K562 (cell line): Measurements from ENCODE around the gene RFNG. TPM values are rescaled to one million over a fixed set of nuclear protein-coding genes. Genes with fewer than 3 reads are reported as not detected.

Experiments
- BDP1 ChIP-seq: IDR thresholded peaks from 3 replicates; pipeline ENCODE4 v1.6.1; 2011; ENCODE audit not compliant: insufficient read length, insufficient read depth
- CBX3 ChIP-seq, 2 experiments: IDR thresholded peaks; 1 replicate in 1 of 2; 2 replicates in 1 of 2; pipeline ENCODE4 v1.6.1; 2012; ENCODE audit warnings: inconsistent platforms in 2 of 2, low read length in 2 of 2, borderline replicate concordance in 1 of 2, control low read depth in 1 of 2
- COPS2 ChIP-seq: fragments of 450-650 bp; conservative IDR thresholded peaks from 2 replicates; pipeline ENCODE4 v1.6.1; 2016; ENCODE audit warnings: mild to moderate bottlenecking, moderate library complexity
- CTBP1 ChIP-seq: fragments of 450-650 bp; IDR thresholded peaks from 2 replicates; pipeline ENCODE4 v1.6.1; 2016; ENCODE audit warnings: borderline replicate concordance
- MECOM ChIP-seq: fragments of 250-450 bp; sonication (Bioruptor Pico); IDR thresholded peaks from 2 replicates; pipeline ENCODE4 v1.8.0; 2022; ENCODE audit warnings: inconsistent platforms
- NONO ChIP-seq, 2 experiments: fragments of 200-400 bp in 1 of 2; fragments of 450-650 bp in 1 of 2; formaldehyde crosslinking in 1 of 2; IDR thresholded peaks; 2 replicates each; pipeline ENCODE4 v1.6.1; 2017; ENCODE audit warnings: low read depth in 2 of 2, mild to moderate bottlenecking in 2 of 2, moderate library complexity in 2 of 2, low read length in 1 of 2
- POLR2G ChIP-seq: fragments of 200-400 bp; formaldehyde crosslinking; IDR thresholded peaks from 2 replicates; pipeline ENCODE4 v1.6.1; 2017; ENCODE audit warnings: low read depth, mild to moderate bottlenecking, antibody characterized with exemption, low read length, moderate library complexity
- PYGO2 ChIP-seq: fragments of 450-650 bp; IDR thresholded peaks from 2 replicates; pipeline ENCODE4 v1.6.1; 2016; ENCODE audit warnings: mild to moderate bottlenecking, missing genetic modification characterization, moderate library complexity, missing compliant biosample characterization
- RBM15 ChIP-seq: fragments of 200-400 bp; formaldehyde crosslinking; IDR thresholded peaks from 2 replicates; pipeline ENCODE4 v1.6.1; 2018; ENCODE audit warnings: mild to moderate bottlenecking, low read length, moderate library complexity; ENCODE audit not compliant: insufficient read depth
- RBM34 ChIP-seq: fragments of 200-400 bp; formaldehyde crosslinking; IDR thresholded peaks from 2 replicates; pipeline ENCODE4 v1.6.1; 2018; ENCODE audit warnings: low read length, borderline replicate concordance; ENCODE audit not compliant: insufficient read depth
- SMAD1 ChIP-seq: fragments of 150-350 bp; IDR thresholded peaks from 2 replicates; pipeline ENCODE4 v1.6.1; 2014; ENCODE audit warnings: low read length, low read depth; ENCODE audit not compliant: partially characterized antibody
- SP1 ChIP-seq: sonication (generic); formaldehyde crosslinking; IDR thresholded peaks from 2 replicates; pipeline ENCODE4 v1.8.1; 2022; ENCODE audit warnings: mild to moderate bottlenecking, missing genetic modification reagents
- ZBTB7A ChIP-seq: IDR thresholded peaks from 2 replicates; pipeline ENCODE4 v1.6.1; 2011; ENCODE audit warnings: low read depth, mild to moderate bottlenecking, low read length, moderate library complexity, borderline replicate concordance; ENCODE audit not compliant: control insufficient read depth
- ZNF75A ChIP-seq: fragments of 450-650 bp; formaldehyde crosslinking; IDR thresholded peaks from 2 replicates; pipeline ENCODE4 v1.4.0; 2020; ENCODE audit warnings: mild to moderate bottlenecking
- polyA plus RNA-seq, 8 experiments: library from polyadenylated mRNA; depleted of rRNA in 4 of 8; stranded (reverse) in 5 of 8; unstranded in 3 of 8; fragments of >200 nt; fragmentation: Nextera tagmentation in 2 of 8; fragmentation: Illumina TruSeq in 1 of 8; extraction: Ambion mirVana in 2 of 8; extraction: Trizol in 1 of 8; gene quantifications; 2 replicates each; pipeline versions ENCODE4 v1.2.1 to v1.2.3, GENCODE V29; 2011 to 2014; ENCODE audit warnings: inconsistent platforms in 1 of 8, missing spikeins in 1 of 8
- total RNA-seq, 7 experiments: library from RNA; depleted of rRNA in 6 of 7; stranded (reverse); fragments of >200 nt in 6 of 7; fragmentation: Illumina TruSeq in 2 of 7; extraction: Trizol in 2 of 7; gene quantifications; 2 replicates each; pipeline versions ENCODE4 v1.2.1 to v1.2.3, GENCODE V29; 2011 to 2021; ENCODE audit warnings: low replicate concordance in 1 of 7
- TF ChIP-seq, protein P1 (sequence below): fragments of 250-450 bp; sonication (Bioruptor Pico); IDR thresholded peaks from 2 replicates; pipeline ENCODE4 v1.8.0; 2021; ENCODE audit warnings: moderate library complexity, mild to moderate bottlenecking, inconsistent platforms
- TF ChIP-seq, protein P2 (sequence below): sonication (generic); formaldehyde crosslinking; IDR thresholded peaks from 2 replicates; pipeline ENCODE4 v1.8.0; 2022; ENCODE audit warnings: missing genetic modification reagents, mild to moderate bottlenecking, borderline replicate concordance
- TF ChIP-seq, protein P3 (sequence below): fragments of 250-450 bp; sonication (Bioruptor Pico); IDR thresholded peaks from 2 replicates; pipeline ENCODE4 v1.4.0; 2020; ENCODE audit warnings: mild to moderate bottlenecking, moderate library complexity, borderline replicate concordance
- TF ChIP-seq, protein P4 (sequence below), 3 experiments: IDR thresholded peaks in 2 of 3; conservative IDR thresholded peaks in 1 of 3; 2 replicates each; pipeline ENCODE4 v1.5.1; 2011 to 2012; ENCODE audit warnings: low read length in 3 of 3, mild to moderate bottlenecking in 3 of 3, control low read depth in 2 of 3, improper control_type of control experiment in 1 of 3, inconsistent platforms in 1 of 3, low read depth in 1 of 3, mixed read lengths in 1 of 3, moderate library complexity in 1 of 3; ENCODE audit not compliant: insufficient read depth in 2 of 3

Gene RFNG
- total and polyA plus RNA-seq, 9 of the 15 experiments (the other 6 are each of a cell fraction or from before 2014, with no cell fraction given), result 0.32 to 32.8 (median 9.5) TPM

DNA sequence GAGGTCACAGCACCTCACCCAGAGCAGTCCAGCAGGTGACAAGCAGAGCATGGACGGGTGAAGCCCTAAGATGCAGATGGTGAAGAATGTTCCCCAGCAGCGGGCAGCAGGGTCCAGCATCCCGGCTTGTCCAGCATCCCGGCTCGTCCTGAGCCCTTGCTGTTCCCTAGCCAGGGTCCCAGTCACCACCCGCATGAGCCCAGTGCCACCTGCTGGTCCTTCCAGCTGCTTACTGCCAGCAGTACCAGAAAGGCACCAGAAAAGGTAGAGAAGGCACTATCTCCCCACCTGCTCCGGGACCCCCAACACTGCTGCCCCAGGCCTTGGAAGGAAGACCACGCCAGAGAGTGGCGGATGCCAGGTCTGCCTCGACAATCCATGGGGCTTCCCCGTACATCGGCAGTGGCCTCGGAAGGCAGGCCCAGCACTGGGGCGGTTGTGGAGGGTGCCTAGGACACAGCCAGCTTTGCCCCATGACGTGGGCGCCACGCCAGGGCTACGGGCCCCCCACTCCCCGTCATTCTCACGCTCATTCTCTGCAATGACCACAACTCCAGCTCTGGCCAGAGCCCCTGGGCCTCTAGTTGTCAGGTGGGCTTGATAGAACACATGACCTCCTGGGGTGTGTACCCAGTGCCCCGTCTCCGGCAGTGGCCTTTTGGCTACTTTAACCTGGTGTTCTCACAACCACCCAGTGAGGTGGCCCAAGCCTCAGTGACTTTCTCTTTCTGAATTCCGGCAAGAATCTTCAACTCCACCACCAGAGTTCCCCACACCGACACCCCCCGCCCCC is 30.3 kb downstream of the RFNG start (continued):
- TF ChIP-seq SMAD1 (no peak), RBM15 (no peak), ZNF75A (no peak), MECOM (no peak), POLR2G (no peak), RBM34 (no peak), NONO (IDR thresholded peaks at IDR 0.05; ENCODE audit: low read depth in 2 of 2, low read length in 1 of 2) (no peak), CTBP1 (peak; percentile 26; the same call in 1 of the 2 replicates), CBX3 (IDR thresholded peaks at IDR 0.05; ENCODE audit: borderline replicate concordance in 1 of 2, low read length in 2 of 2) (no peak), BDP1 (no peak), SP1 (CRISPR knock-in tag) (0 out of 2 replicates have a peak, but pooled peaks have one; percentile 38), ZBTB7A (no peak), COPS2 (no peak), PYGO2 (no peak)
- TF ChIP-seq, protein P1, sequence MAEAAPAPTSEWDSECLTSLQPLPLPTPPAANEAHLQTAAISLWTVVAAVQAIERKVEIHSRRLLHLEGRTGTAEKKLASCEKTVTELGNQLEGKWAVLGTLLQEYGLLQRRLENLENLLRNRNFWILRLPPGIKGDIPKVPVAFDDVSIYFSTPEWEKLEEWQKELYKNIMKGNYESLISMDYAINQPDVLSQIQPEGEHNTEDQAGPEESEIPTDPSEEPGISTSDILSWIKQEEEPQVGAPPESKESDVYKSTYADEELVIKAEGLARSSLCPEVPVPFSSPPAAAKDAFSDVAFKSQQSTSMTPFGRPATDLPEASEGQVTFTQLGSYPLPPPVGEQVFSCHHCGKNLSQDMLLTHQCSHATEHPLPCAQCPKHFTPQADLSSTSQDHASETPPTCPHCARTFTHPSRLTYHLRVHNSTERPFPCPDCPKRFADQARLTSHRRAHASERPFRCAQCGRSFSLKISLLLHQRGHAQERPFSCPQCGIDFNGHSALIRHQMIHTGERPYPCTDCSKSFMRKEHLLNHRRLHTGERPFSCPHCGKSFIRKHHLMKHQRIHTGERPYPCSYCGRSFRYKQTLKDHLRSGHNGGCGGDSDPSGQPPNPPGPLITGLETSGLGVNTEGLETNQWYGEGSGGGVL (CRISPR knock-in tag), result no peak
- TF ChIP-seq, protein P2, sequence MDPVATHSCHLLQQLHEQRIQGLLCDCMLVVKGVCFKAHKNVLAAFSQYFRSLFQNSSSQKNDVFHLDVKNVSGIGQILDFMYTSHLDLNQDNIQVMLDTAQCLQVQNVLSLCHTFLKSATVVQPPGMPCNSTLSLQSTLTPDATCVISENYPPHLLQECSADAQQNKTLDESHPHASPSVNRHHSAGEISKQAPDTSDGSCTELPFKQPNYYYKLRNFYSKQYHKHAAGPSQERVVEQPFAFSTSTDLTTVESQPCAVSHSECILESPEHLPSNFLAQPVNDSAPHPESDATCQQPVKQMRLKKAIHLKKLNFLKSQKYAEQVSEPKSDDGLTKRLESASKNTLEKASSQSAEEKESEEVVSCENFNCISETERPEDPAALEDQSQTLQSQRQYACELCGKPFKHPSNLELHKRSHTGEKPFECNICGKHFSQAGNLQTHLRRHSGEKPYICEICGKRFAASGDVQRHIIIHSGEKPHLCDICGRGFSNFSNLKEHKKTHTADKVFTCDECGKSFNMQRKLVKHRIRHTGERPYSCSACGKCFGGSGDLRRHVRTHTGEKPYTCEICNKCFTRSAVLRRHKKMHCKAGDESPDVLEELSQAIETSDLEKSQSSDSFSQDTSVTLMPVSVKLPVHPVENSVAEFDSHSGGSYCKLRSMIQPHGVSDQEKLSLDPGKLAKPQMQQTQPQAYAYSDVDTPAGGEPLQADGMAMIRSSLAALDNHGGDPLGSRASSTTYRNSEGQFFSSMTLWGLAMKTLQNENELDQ (CRISPR knock-in tag), result no peak
- TF ChIP-seq, protein P3, sequence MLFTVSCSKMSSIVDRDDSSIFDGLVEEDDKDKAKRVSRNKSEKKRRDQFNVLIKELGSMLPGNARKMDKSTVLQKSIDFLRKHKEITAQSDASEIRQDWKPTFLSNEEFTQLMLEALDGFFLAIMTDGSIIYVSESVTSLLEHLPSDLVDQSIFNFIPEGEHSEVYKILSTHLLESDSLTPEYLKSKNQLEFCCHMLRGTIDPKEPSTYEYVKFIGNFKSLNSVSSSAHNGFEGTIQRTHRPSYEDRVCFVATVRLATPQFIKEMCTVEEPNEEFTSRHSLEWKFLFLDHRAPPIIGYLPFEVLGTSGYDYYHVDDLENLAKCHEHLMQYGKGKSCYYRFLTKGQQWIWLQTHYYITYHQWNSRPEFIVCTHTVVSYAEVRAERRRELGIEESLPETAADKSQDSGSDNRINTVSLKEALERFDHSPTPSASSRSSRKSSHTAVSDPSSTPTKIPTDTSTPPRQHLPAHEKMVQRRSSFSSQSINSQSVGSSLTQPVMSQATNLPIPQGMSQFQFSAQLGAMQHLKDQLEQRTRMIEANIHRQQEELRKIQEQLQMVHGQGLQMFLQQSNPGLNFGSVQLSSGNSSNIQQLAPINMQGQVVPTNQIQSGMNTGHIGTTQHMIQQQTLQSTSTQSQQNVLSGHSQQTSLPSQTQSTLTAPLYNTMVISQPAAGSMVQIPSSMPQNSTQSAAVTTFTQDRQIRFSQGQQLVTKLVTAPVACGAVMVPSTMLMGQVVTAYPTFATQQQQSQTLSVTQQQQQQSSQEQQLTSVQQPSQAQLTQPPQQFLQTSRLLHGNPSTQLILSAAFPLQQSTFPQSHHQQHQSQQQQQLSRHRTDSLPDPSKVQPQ, result no peak
- TF ChIP-seq, protein P4, sequence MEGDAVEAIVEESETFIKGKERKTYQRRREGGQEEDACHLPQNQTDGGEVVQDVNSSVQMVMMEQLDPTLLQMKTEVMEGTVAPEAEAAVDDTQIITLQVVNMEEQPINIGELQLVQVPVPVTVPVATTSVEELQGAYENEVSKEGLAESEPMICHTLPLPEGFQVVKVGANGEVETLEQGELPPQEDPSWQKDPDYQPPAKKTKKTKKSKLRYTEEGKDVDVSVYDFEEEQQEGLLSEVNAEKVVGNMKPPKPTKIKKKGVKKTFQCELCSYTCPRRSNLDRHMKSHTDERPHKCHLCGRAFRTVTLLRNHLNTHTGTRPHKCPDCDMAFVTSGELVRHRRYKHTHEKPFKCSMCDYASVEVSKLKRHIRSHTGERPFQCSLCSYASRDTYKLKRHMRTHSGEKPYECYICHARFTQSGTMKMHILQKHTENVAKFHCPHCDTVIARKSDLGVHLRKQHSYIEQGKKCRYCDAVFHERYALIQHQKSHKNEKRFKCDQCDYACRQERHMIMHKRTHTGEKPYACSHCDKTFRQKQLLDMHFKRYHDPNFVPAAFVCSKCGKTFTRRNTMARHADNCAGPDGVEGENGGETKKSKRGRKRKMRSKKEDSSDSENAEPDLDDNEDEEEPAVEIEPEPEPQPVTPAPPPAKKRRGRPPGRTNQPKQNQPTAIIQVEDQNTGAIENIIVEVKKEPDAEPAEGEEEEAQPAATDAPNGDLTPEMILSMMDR (IDR thresholded peaks at IDR 0.05 in 2 of 3, conservative IDR thresholded peaks at IDR 0.05 in 1 of 3; ENCODE audit: insufficient read depth in 2 of 3, low read depth in 1 of 3, low read length in 3 of 3), result peak; percentile 55 to 68 (median 67); a peak in 5 of 6 replicates
